Measurements from ENCODE around the gene CD99L2.
"Not testable (repeated sequence)": the region's sequence is repeated elsewhere in the genome, so short reads cannot be mapped to it uniquely, and the experiment has no call there.

Gene CD99L2

GRCh38 chrX:150893936-150894335 is 4.5 kb downstream of the CD99L2 start:
- no peak for DNase-seq

- DNase-seq, result no peak
These were observed 9.3 kb downstream of the CD99L2 start for GRCh38 chrX:150889131-150889530.

- DNase-seq, result no peak
These were observed 10.5 kb downstream of the CD99L2 start for GRCh38 chrX:150887906-150888465.

- not testable (repeated sequence) for DNase-seq
These were observed 11.2 kb downstream of the CD99L2 start for GRCh38 chrX:150887268-150887667.

GRCh38 chrX:150886381-150886780 is 12.1 kb downstream of the CD99L2 start:
- DNase-seq, result no peak

GRCh38 chrX:150880808-150881165 is 17.7 kb downstream of the CD99L2 start:
- DNase-seq, result no peak

- DNase-seq, result no peak
These were observed 18.3 kb downstream of the CD99L2 start for GRCh38 chrX:150879855-150880807.

- not testable (repeated sequence) for DNase-seq
These were observed 22.8 kb downstream of the CD99L2 start for GRCh38 chrX:150875621-150876020.

GRCh38 chrX:150874448-150874847 is 24.0 kb downstream of the CD99L2 start:
- DNase-seq, result no peak

GRCh38 chrX:150873616-150874015 is 24.9 kb downstream of the CD99L2 start:
- DNase-seq, result no peak

GRCh38 chrX:150872773-150873336 is 25.6 kb downstream of the CD99L2 start:
- no peak for DNase-seq

- DNase-seq, result no peak
These were observed 27.1 kb downstream of the CD99L2 start for GRCh38 chrX:150871341-150871811.

- DNase-seq, result peak; percentile 10
These were observed 27.8 kb downstream of the CD99L2 start for GRCh38 chrX:150870487-150871340.

- no peak for DNase-seq
These were observed 28.4 kb downstream of the CD99L2 start for GRCh38 chrX:150870029-150870428.

- no peak for DNase-seq
These were observed 29.0 kb downstream of the CD99L2 start for GRCh38 chrX:150869450-150869849.

- DNase-seq, result no peak
These were observed 29.8 kb downstream of the CD99L2 start for GRCh38 chrX:150868625-150869024.

GRCh38 chrX:150864127-150864526 is 34.3 kb downstream of the CD99L2 start:
- DNase-seq, result no peak

- DNase-seq, result no peak
These were observed 35.3 kb downstream of the CD99L2 start for GRCh38 chrX:150863191-150863590.

- DNase-seq, result no peak
These were observed 41.0 kb downstream of the CD99L2 start for GRCh38 chrX:150857453-150857852.

- DNase-seq, result no peak
These were observed 41.7 kb downstream of the CD99L2 start for GRCh38 chrX:150856785-150857184.

GRCh38 chrX:150856101-150856500 is 42.4 kb downstream of the CD99L2 start:
- DNase-seq, result no peak

GRCh38 chrX:150854856-150855255 is 43.6 kb downstream of the CD99L2 start:
- peak; percentile 69 for DNase-seq
